ENCODE measurements around the gene TYROBP.

DNA sequence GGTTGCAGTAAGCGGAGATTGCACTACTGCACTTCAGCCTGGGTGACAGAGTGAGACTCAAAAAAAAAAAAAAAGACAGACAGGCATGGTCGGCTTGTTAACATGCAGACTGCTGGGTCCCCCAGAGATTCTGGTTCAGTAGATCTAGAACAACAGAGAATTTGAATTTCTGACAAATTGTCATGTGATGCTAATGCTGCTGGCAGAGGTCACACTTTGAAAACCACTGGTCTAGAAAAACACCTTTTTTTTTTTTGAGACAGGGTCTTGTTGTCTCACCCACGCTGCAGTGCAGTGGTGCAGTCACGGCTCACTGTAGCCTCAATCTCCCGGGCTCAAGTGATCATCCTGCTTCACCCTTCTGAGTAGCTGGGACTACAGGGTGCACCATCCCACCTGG lies 20.4 kb upstream of the TYROBP start:
- TF ChIP-seq, protein P1, sequence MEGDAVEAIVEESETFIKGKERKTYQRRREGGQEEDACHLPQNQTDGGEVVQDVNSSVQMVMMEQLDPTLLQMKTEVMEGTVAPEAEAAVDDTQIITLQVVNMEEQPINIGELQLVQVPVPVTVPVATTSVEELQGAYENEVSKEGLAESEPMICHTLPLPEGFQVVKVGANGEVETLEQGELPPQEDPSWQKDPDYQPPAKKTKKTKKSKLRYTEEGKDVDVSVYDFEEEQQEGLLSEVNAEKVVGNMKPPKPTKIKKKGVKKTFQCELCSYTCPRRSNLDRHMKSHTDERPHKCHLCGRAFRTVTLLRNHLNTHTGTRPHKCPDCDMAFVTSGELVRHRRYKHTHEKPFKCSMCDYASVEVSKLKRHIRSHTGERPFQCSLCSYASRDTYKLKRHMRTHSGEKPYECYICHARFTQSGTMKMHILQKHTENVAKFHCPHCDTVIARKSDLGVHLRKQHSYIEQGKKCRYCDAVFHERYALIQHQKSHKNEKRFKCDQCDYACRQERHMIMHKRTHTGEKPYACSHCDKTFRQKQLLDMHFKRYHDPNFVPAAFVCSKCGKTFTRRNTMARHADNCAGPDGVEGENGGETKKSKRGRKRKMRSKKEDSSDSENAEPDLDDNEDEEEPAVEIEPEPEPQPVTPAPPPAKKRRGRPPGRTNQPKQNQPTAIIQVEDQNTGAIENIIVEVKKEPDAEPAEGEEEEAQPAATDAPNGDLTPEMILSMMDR (conservative IDR thresholded peaks at IDR 0.05; ENCODE audit: low read depth, low read length) = no peak
- TF ChIP-seq POLR2A (IDR thresholded peaks at IDR 0.05; ENCODE audit: low read depth, low read length) (no peak), BHLHE40 (IDR thresholded peaks at IDR 0.05; ENCODE audit: low read depth, low read length) (no peak), RFX5 (IDR thresholded peaks at IDR 0.05; ENCODE audit: low read depth, low read length) (no peak), RAD21 (IDR thresholded peaks at IDR 0.05; ENCODE audit: low read length) (no peak), RCOR1 (IDR thresholded peaks at IDR 0.05; ENCODE audit: insufficient replicate concordance, low read length) (no peak), MAFK (IDR thresholded peaks at IDR 0.05; ENCODE audit: low read depth, low read length) (no peak), CHD1 (IDR thresholded peaks at IDR 0.05; ENCODE audit: low read depth, low read length) (no peak), MAZ (IDR thresholded peaks at IDR 0.05; ENCODE audit: borderline replicate concordance, low read depth, low read length) (no peak), MXI1 (IDR thresholded peaks at IDR 0.05; ENCODE audit: borderline replicate concordance, low read depth, low read length) (no peak), SMC3 (IDR thresholded peaks at IDR 0.05; ENCODE audit: low read depth, low read length) (no peak)
- TF ChIP-seq, protein P2, sequence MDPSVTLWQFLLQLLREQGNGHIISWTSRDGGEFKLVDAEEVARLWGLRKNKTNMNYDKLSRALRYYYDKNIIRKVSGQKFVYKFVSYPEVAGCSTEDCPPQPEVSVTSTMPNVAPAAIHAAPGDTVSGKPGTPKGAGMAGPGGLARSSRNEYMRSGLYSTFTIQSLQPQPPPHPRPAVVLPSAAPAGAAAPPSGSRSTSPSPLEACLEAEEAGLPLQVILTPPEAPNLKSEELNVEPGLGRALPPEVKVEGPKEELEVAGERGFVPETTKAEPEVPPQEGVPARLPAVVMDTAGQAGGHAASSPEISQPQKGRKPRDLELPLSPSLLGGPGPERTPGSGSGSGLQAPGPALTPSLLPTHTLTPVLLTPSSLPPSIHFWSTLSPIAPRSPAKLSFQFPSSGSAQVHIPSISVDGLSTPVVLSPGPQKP (IDR thresholded peaks at IDR 0.05; ENCODE audit: borderline replicate concordance, low read depth, low read length) = no peak
